ENCODE results near the gene TOP3B. TPM values are rescaled to one million over a fixed set of nuclear protein-coding genes. Genes with fewer than 3 reads are reported as not detected.
A peak's percentile ranks its signal among the peaks of the same experiment; 100 is the strongest.

TOP3B gene
- total and polyA plus RNA-seq, 9 of the 15 experiments (the other 6 are each of a cell fraction or from before 2014, with no cell fraction given): 3.0 to 188 (median 112) TPM

GRCh38 chr22:22030493-22031182 is 48.1 kb upstream of the TOP3B start (continued):
- TF ChIP-seq HOMEZ (CRISPR knock-in tag; IDR thresholded peaks at IDR 0.05) (no peak), NFE2 (IDR thresholded peaks at IDR 0.05; ENCODE audit: low read depth) (no peak), NR2C2 (CRISPR knock-in tag; IDR thresholded peaks at IDR 0.05) (peak; percentile 46; the same call in 1 of the 2 replicates), NR2C2 (tag; IDR thresholded peaks at IDR 0.05) (no peak), DNMT1 (IDR thresholded peaks at IDR 0.05) (no peak), ETS1 (conservative IDR thresholded peaks at IDR 0.05; ENCODE audit: control insufficient read depth, low read depth, low read length) (peak; percentile 69; the same call in 1 of the 2 replicates), LEF1 (IDR thresholded peaks at IDR 0.05) (no peak), ELF1 (tag; IDR thresholded peaks at IDR 0.05) (no peak), MITF (IDR thresholded peaks at IDR 0.05) (no peak), ZNF766 (CRISPR knock-in tag; conservative IDR thresholded peaks at IDR 0.05) (peak; percentile 70; the same call in 1 of the 2 replicates), STAT6 (CRISPR knock-in tag; IDR thresholded peaks at IDR 0.05) (peak; percentile 80; the same call in 1 of the 2 replicates), ATF3 (IDR thresholded peaks at IDR 0.05) (no peak), ATF3 (CRISPR knock-in tag; conservative IDR thresholded peaks at IDR 0.05) (peak; percentile 43; the same call in 1 of the 2 replicates), ZNF146 (CRISPR knock-in tag; IDR thresholded peaks at IDR 0.05; ENCODE audit: unreplicated experiment) (no peak), SFPQ (IDR thresholded peaks at IDR 0.05; ENCODE audit: low read depth, low read length) (no peak), ATF1 (CRISPR knock-in tag; IDR thresholded peaks at IDR 0.05) (no peak), ATF1 (tag; IDR thresholded peaks at IDR 0.05) (no peak), FOXM1 (IDR thresholded peaks at IDR 0.05; ENCODE audit: low read depth) (no peak), FOXM1 (CRISPR knock-in tag; IDR thresholded peaks at IDR 0.05; ENCODE audit: low read depth) (no peak)
